Ovary (tissue), 3 donors: Measurements from ENCODE around the gene ZBED4.

ENCODE experiments used
- CTCF ChIP-seq, 3 donors: fragments of 450-650 bp in 2 of 3; fragments of 200-600 bp in 1 of 3; IDR thresholded peaks; one replicate each; pipeline versions ENCODE4 v1.5.1 to v1.8.0; 2016 to 2022; ENCODE audit warnings: antibody characterized with exemption in 3 of 3, mild to moderate bottlenecking in 1 of 3
- EP300 ChIP-seq: sonication (generic); formaldehyde crosslinking; IDR thresholded peaks from one replicate; pipeline ENCODE4 v1.6.1; 2017; ENCODE audit warnings: antibody characterized with exemption
- POLR2A ChIP-seq: fragments of 450-650 bp; IDR thresholded peaks from one replicate; pipeline ENCODE4 v1.6.1; 2017; ENCODE audit warnings: antibody characterized with exemption, mild to moderate bottlenecking, moderate library complexity
- donor health status: DM: no; HTN: no; CAD: no.

GRCh38 chr22:49858827-49859226 is 5.2 kb downstream of the ZBED4 start:
- TF ChIP-seq POLR2A (no peak), CTCF (IDR thresholded peaks at IDR 0.05) (no peak), EP300 (no peak)
